Stimulated activated CD4-positive, alpha-beta T cell treated with anti-CD3 and anti-CD28 coated beads, Interleukin-1b, Interleukin-23, amount 100 ng/mL, for 4 hours (primary cell): ENCODE measurements around the gene RMND5B.
A peak's percentile ranks its signal among the peaks of the same experiment; 100 is the strongest.
"Not testable (repeated sequence)": the region's sequence is repeated elsewhere in the genome, so short reads cannot be mapped to it uniquely, and the experiment has no call there.

ENCODE experiments used
- DNase-seq, 2 donors: peaks; one replicate each; pipeline ENCODE4 v3.0.0-alpha.2; 2020; ENCODE audit warnings: low read depth in 2 of 2

RMND5B gene

GRCh38 chr5:178130234-178130575 is 609 bp upstream of the RMND5B start:
- not testable (repeated sequence) for DNase-seq

GRCh38 chr5:178131446-178131996 is 707 bp downstream of the RMND5B start:
- no peak for DNase-seq

GRCh38 chr5:178136990-178137389 is 6.2 kb downstream of the RMND5B start:
- DNase-seq: no peak

- DNase-seq: no peak
Measured at GRCh38 chr5:178137991-178138390, 7.2 kb downstream of the RMND5B start.

GRCh38 chr5:178141550-178141949 is 10.7 kb downstream of the RMND5B start:
- DNase-seq: no peak

GRCh38 chr5:178142642-178143041 is 11.8 kb downstream of the RMND5B start:
- DNase-seq: no peak

- DNase-seq: no peak
Measured at GRCh38 chr5:178143246-178143645, 12.4 kb downstream of the RMND5B start.

GRCh38 chr5:178143901-178144300 is 13.1 kb downstream of the RMND5B start:
- DNase-seq: no peak

- DNase-seq: peak; percentile 58 to 66
Measured at GRCh38 chr5:178145965-178146820, 15.4 kb downstream of the RMND5B start.

GRCh38 chr5:178147406-178147805 is 16.6 kb downstream of the RMND5B start:
- DNase-seq: no peak

- no peak for DNase-seq
Measured at GRCh38 chr5:178149199-178149932, 18.6 kb downstream of the RMND5B start.

GRCh38 chr5:178150977-178151734 is 20.3 kb downstream of the RMND5B start:
- DNase-seq: no peak

- DNase-seq: no peak
Measured at GRCh38 chr5:178152491-178153444, 22.0 kb downstream of the RMND5B start.

- DNase-seq: peak; percentile 97 to 98
Measured at GRCh38 chr5:178153530-178154340, 22.9 kb downstream of the RMND5B start, which contains the start of gene NHP2. NHP2 (minus strand) TSS chr5:178153885; CDS start chr5:178153817, 68 bp downstream.

- DNase-seq: no peak
Measured at GRCh38 chr5:178155065-178155464, 24.3 kb downstream of the RMND5B start.

- DNase-seq: no peak
Measured at GRCh38 chr5:178160176-178160575, 29.4 kb downstream of the RMND5B start.

- no peak for DNase-seq
Measured at GRCh38 chr5:178162481-178162880, 31.7 kb downstream of the RMND5B start.

GRCh38 chr5:178163772-178164735 is 33.2 kb downstream of the RMND5B start:
- peak; percentile 92 to 95 for DNase-seq

GRCh38 chr5:178165581-178165980 is 34.8 kb downstream of the RMND5B start:
- no peak for DNase-seq
